Cortex of kidney (tissue), 1 donor: Measurements from ENCODE around the gene WDR38.

Experiments
- DNase-seq: peaks from one replicate; lab custom pipeline; 2025; lab: John Stamatoyannopoulos, UW

Gene WDR38

GRCh38 chr9:124852829-124853531, at the start of gene WDR38:
Gene WDR38 (plus strand): TSS chr9:124853460. CDS start chr9:124853532, 72 bp downstream.
- DNase-seq, result no peak

DNA sequence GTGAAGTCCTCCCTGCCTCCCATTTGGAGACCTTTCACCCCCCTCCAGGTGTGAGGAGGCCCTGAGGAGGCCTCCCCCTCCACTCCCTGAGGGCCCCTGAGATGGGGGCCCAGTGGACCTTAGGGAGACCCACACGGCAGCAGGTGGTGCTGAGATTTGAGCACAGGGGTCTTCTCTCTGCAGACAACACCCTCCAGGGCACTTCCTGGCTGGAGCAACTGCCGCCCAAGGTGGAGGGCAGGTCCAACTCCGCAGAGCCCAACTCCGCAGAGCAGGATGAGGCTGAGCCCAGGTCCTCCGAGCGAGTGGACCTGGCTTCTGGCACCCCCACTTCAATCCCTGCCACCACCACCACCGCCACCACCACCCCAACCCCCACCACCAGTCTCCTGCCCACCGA, 49.3 kb upstream of the WDR38 start:
- no peak for DNase-seq

GRCh38 chr9:124805186-124805585, 48.1 kb upstream of the WDR38 start:
- no peak for DNase-seq

GRCh38 chr9:124808246-124808956, 44.9 kb upstream of the WDR38 start:
- DNase-seq, result no peak

DNA sequence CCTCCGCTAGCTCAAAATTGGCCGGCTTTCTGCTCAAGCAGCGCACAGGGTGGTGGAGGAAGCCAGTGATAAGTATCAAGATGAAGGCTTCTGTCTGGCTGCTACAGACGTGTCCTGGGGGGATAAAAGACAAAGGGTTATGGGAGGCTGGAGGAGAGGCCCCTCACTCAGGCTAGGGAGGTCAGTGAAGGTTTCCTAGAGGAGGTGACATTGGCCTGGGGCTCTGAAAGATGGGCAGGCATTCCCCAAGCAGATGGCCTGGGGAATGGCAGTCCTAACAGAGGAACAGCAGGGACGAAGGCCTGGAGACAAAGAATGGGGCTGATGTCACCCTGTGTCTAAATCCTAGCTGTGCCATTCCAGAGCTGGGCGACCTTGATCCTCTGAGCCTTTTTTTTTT, 44.0 kb upstream of the WDR38 start:
- DNase-seq, result no peak

DNA sequence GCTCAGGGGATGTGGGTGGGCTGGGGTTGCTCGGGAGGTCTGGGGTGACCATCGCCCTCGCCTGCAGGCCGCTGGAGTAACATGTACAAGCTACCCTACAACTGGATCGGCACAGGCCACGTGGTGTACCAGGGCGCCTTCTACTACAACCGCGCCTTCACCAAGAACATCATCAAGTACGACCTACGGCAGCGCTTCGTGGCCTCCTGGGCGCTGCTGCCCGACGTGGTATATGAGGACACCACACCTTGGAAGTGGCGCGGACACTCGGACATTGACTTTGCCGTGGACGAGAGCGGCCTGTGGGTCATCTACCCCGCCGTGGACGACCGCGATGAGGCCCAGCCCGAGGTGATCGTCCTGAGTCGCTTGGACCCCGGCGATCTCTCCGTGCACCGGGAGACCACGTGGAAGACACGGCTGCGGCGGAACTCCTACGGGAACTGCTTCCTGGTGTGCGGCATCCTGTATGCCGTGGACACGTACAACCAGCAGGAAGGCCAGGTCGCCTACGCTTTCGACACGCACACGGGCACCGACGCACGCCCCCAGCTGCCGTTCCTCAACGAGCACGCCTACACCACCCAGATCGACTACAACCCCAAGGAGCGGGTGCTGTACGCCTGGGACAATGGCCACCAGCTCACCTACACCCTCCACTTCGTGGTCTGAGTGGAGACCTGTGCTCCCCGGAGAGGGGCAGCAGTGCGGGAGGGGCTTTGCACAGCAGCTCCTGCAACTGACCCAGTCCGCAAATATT, 43.3 kb upstream of the WDR38 start:
- DNase-seq, result no peak

DNA sequence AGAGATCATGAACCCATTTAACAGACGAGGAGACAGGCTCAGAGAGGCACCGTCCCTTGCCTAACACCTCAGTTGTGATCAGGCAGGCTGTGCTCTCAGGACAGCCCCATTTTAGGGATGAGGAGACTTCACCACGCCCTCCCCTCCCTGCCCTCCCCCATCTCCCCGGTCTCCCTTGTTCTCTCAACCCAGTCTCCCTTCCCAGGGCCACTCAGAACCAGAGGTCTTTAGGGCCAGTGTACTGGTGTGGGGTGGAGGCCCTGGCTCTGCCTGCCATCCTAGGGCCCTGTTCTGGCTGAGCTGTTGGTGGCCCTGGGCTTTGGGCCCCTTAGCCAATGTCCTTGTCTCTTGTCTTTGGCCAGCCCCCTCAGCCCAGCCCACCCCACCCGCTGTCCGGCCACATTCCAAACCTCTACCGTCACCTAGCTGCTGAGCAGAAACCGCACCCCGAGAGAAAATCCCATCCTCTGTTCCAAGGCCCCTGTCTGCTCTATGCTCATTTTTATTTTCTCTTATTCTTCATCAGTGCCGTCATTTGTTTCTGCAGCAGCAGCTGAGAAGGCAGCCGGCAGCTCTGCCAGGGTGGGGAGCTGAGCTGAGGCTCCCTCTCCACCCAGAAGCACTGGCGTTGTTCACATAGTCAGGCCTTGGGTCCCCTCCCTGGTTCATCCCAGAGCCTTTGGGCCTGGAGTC, 42.5 kb upstream of the WDR38 start:
- no peak for DNase-seq

DNA sequence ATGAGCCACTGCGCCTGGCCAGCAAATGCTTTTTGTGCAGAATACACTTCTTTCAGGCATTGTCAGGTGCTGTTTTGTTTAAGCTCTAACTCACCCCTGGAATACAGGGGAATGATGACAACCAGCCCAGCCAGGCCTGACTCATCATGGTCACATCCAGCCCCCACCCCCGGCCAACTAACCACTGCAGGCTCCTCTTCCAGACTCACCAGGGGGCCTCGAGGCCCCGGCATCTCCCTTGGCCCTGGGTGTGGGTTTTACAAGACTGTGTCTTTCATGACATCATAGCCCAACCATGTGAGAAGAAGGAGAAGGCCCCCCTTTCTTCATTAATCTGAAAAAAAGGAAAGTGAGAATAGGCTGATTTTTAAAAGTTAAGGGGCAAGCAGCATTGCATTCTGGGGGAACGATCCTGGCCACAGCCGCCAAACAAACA, 40.8 kb upstream of the WDR38 start:
- DNase-seq, result no peak

DNA sequence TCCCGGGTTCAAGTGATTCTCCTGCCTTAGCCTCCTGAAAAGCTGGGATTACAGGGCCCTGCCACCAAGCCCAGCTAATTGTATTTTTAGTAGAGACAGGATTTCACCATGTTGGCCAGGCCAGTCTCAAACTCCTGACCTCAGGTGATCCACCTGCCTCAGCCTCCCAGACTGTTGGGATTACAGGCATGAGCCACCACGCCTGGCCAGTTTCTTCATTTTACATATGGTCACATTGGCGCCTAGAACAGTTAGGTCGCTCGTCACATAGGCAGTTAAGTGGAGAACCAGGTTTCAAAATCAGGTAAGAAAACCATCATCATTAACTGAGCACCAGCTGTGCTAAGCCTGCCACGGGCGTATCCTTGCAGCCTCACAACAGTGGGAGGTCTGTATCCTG, 40.2 kb upstream of the WDR38 start:
- no peak for DNase-seq

DNA sequence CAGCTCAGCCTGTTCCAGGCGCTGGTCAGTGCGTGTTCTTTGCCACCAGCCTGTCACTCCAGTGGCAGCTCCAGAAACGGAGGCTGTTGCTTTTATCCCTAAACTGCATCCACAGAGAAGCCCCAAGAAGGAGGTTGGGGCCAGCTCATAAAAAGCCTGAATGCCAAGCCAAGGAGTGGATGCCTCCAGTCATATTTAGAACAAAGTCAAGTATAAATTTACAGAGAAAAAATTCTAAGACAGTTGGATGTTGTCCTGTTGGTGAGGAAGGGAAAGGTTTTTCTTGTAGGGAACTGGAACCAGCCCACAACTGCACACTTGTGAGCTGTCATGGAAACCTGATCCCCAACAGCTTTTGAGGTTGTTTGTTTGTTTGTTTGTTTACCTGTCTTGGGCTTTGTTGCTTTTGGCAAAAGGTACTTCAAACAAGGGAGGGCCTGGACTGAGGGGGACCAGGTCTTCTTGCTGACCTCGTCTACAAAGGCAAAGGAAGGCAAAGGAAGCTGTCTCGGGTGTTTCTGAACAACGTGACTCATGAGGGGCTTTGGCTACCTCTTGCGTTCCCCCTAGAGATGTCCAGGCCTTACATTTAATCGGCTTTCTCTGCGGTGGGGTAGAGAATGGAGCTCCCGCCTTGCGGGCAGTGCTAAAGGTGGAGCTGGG, 39.6 kb upstream of the WDR38 start:
- no peak for DNase-seq

DNA sequence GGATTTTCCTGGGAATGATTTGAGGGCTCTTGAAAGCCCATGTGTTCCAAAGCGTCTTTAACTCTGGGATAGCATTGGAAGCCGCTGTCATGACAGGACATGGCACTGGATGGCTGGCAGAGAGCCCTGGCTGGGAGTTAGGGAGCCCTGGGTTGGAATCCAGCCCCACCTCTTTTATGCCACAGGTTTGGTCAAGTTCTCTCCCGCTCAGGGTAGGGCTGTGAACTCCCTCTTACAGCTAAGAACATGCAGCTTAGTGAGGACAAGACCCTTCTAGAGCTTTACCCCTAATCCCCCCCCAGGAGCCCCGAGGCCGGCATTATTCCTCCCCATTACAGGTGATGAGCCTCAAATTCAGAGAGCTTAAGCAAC, 39.1 kb upstream of the WDR38 start:
- DNase-seq, result no peak

- no peak for DNase-seq
Observed at GRCh38 chr9:124815601-124816000, 37.7 kb upstream of the WDR38 start.

- no peak for DNase-seq
Observed at GRCh38 chr9:124818431-124819281, 34.6 kb upstream of the WDR38 start.

DNA sequence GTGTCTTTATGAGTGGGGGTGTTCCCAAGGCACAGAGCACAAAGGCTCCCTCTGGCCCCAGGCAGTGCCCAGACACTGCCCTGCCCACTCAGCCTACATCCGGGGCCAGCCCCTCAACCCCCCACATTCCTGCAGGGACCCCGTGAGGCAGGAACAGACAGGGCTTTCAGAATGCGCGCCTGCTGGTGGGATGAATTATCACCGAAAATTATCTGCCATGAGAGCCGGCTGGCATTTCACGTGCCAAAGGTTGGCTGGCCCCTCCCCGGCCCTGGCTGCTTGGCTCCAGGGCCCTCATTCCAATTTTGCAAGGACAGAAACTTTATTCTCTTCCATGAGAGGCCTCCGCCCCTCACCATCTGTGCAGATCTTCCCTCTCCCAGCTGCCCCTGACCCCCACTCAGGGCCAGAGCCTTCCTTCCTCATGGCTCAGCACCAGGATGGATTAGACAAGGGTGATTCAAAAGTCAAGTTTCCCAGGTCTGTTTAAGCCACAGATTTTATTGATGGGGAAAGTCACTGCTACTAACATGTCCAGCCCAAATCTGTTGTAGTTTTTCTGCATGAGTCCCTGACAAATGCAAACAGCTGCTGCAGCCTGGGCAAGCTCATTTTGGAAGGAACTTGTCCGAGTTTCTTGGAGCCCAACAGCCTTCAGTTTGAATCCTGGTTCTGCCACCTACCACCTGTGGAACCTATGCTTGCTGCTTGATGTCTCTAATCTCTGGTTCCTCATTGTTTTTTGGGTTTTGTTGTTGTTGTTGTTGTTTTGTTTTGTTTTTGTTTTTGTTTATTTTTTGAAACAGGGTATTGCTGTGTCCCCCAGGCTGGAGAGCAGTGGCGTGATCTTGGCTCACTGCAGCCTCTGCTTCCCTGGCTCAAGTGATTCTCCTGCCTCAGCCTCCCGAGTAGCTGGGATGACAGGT, 32.3 kb upstream of the WDR38 start:
- no peak for DNase-seq

GRCh38 chr9:124828489-124829333, 24.5 kb upstream of the WDR38 start:
- no peak for DNase-seq

GRCh38 chr9:124829334-124829669, 24.0 kb upstream of the WDR38 start:
- DNase-seq, result no peak

- DNase-seq, result no peak
Observed at GRCh38 chr9:124830593-124830992, 22.7 kb upstream of the WDR38 start.

DNA sequence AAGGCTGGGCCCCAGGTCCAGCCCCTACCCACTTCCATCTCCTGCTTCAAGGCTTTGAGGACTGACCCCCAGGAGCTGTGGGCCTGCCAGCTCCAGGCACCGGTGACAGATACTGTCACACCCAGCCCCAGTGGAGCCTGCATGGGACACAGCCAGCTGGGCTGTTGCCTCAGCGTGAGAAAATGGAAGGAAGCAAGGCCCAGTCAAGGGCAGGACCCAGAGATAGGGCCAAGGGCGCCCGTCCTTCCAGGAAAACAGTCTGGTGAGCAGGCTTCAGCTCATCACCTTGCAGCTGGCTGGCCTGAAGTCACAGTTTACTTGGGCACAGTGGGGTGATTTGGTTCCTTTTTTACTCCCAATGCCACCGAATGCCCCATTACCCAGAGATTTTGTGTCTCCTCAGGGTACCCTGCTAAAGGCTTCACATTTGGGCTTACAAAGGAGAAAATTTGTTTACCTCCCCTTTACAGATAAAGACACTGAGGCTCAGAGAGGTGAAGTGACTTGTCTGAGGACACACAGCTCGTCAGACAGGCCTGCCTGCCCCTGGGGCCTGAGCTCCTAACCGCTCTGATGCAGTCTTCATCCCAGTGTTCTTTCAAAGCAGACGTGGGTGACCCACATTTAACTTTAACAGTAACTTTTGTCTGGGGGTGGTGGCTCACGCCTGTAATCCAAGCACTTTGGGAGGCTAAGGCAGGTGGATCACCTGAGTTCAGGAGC, 21.5 kb upstream of the WDR38 start:
- no peak for DNase-seq
